Duodenal mucosa (tissue), 2 donors: ENCODE measurements around the gene CHST7.

Source experiments
- H3K27ac ChIP-seq: one replicate; pipeline ENCODE4 v1.7.0; 2013; ENCODE audit warnings: low read depth, low read length
- H3K27me3 ChIP-seq, 2 donors: one replicate each; pipeline ENCODE4 v1.7.0; 2013; ENCODE audit warnings: low read length in 2 of 2, control low read depth in 1 of 2; ENCODE audit not compliant: insufficient read depth in 2 of 2, control insufficient read depth in 1 of 2
- H3K36me3 ChIP-seq, 2 donors: one replicate each; pipeline ENCODE4 v1.7.0; 2013; ENCODE audit warnings: low read length in 2 of 2, control low read depth in 1 of 2; ENCODE audit not compliant: insufficient read depth in 2 of 2, control insufficient read depth in 1 of 2
- H3K4me1 ChIP-seq, 2 donors: one replicate each; pipeline ENCODE4 v1.7.0; 2013; ENCODE audit warnings: low read length in 2 of 2, control low read depth in 1 of 2; ENCODE audit not compliant: insufficient read depth in 2 of 2, control insufficient read depth in 1 of 2
- H3K4me3 ChIP-seq, 2 donors: one replicate each; pipeline ENCODE4 v1.7.0; 2013; ENCODE audit warnings: low read length in 2 of 2, low read depth in 1 of 2
- H3K9ac ChIP-seq, 2 donors: one replicate each; pipeline ENCODE4 v1.7.0; 2013; ENCODE audit warnings: low read length in 2 of 2, low read depth in 1 of 2
- H3K9me3 ChIP-seq, 2 donors: one replicate each; pipeline ENCODE4 v1.7.0; 2013; ENCODE audit warnings: low read length in 2 of 2, control low read depth in 1 of 2; ENCODE audit not compliant: control insufficient read depth in 1 of 2

Gene CHST7

DNA sequence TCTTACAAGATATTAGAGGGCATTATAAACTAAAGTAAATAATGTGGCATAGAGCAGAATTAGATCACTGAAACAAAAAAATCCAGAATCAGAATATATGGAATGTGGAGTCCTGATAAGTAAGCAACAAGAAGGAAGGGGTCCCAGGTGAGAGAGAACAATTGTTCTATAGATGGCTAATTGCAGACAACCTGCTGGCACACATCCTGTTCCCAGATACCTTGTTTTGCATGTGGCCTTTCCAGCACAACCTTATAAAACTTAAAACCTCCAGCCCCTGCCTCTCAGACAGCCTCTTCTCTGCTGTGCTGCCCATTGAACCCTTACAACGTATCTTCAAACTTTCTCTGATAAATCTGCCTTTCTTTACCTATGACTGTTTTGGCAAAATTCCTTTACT lies 23.7 kb upstream of the CHST7 start:
- Histone ChIP-seq H3K9me3 (no peaks in the 10 kb centered on the region), H3K27me3 (no peaks in the 10 kb centered on the region), H3K36me3 (no peaks in the 10 kb centered on the region), H3K9ac (no peak overlapping the region), H3K4me3 (no peak overlapping the region), H3K27ac (no peak overlapping the region), H3K4me1 (peaks cover 10 to 13% of the 10 kb centered on the region in 2 donors)

- Histone ChIP-seq H3K27me3 (no peaks in the 10 kb centered on the region), H3K4me3 (no peak overlapping the region), H3K4me1 (peaks cover 6% of the 10 kb centered on the region in 2 donors), H3K9ac (no peak overlapping the region), H3K9me3 (no peaks in the 10 kb centered on the region), H3K27ac (no peak overlapping the region), H3K36me3 (no peaks in the 10 kb centered on the region)
Measured at GRCh38 chrX:46551494-46552128, 22.0 kb upstream of the CHST7 start.

GRCh38 chrX:46553935-46554334 lies 19.6 kb upstream of the CHST7 start:
- no peak overlapping the region for H3K27ac ChIP-seq

GRCh38 chrX:46554942-46555341 lies 18.6 kb upstream of the CHST7 start:
- Histone ChIP-seq H3K9ac (no peak overlapping the region), H3K36me3 (no peaks in the 10 kb centered on the region), H3K4me3 (no peak overlapping the region), H3K4me1 (no peaks in the 10 kb centered on the region), H3K27me3 (no peaks in the 10 kb centered on the region), H3K9me3 (no peaks in the 10 kb centered on the region), H3K27ac (no peak overlapping the region)

More at GRCh38 chrX:46553935-46554334, 19.6 kb upstream of the CHST7 start:
- no peaks in the 10 kb centered on the region for H3K36me3 ChIP-seq
- no peaks in the 10 kb centered on the region for H3K9me3 ChIP-seq
- no peak overlapping the region for H3K4me3 ChIP-seq
- H3K9ac ChIP-seq = no peak overlapping the region
- H3K4me1 ChIP-seq = no peaks in the 10 kb centered on the region
- no peaks in the 10 kb centered on the region for H3K27me3 ChIP-seq

- Histone ChIP-seq H3K4me3 (no peak overlapping the region), H3K4me1 (no peaks in the 10 kb centered on the region), H3K9ac (no peak overlapping the region), H3K36me3 (no peaks in the 10 kb centered on the region), H3K27ac (no peak overlapping the region), H3K9me3 (no peaks in the 10 kb centered on the region), H3K27me3 (no peaks in the 10 kb centered on the region)
Measured at GRCh38 chrX:46559062-46559461, 14.5 kb upstream of the CHST7 start.

DNA sequence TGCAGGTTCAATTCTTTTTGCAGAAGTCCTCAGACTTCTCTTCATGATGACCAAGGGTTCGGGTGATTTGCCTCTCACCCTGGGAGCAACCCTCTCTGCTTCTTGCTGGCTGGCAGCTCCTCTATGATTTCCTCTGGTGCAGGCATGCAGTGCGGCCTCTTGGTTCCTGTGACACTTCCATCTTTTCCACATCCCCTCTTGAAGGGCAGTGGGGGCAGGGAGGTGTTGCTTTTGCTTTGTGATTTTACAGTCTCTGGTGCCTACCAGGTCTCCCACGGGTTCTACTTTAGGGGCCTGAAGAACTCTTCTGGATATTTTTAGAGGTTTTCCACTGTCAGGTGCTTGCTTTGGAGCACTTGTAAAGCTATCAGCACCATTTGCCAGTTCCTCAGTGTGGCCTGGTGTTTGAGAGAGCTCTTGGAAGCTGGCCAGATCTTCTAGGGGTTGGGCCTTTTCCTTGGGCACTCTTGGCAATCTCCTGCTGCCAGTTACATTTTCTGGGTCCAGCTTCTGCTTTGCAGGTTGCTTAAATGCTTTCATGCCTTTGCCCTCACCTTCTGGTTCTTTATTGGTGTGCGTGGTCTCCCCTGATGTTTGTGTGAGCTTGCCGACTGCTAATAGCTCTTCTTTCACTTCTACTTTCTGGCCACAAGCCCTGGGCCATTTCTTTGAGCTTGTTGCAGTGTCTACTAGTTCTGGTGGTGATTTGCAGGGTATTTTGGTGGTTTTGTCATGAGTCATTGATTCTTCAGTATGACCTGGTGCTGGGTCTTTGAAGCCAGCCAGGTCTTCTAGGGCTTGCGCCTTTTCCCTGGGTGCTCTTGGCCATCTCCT lies 11.5 kb upstream of the CHST7 start:
- no peak overlapping the region for H3K9ac ChIP-seq
- no peak overlapping the region for H3K4me3 ChIP-seq
- H3K4me1 ChIP-seq = no peaks in the 10 kb centered on the region
- no peaks in the 10 kb centered on the region for H3K9me3 ChIP-seq
- no peaks in the 10 kb centered on the region for H3K36me3 ChIP-seq
- no peaks in the 10 kb centered on the region for H3K27me3 ChIP-seq
- H3K27ac ChIP-seq = no peak overlapping the region

GRCh38 chrX:46567388-46567787 lies 6.2 kb upstream of the CHST7 start:
- H3K27ac ChIP-seq = no peak overlapping the region
- H3K4me1 ChIP-seq = no peaks in the 10 kb centered on the region
- H3K9ac ChIP-seq = no peak overlapping the region
- H3K4me3 ChIP-seq = no peak overlapping the region
- no peaks in the 10 kb centered on the region for H3K9me3 ChIP-seq
- H3K27me3 ChIP-seq = no peaks in the 10 kb centered on the region
- H3K36me3 ChIP-seq = no peaks in the 10 kb centered on the region

GRCh38 chrX:46569621-46570020 lies 3.9 kb upstream of the CHST7 start:
- peaks cover 0 to 3% of the 10 kb centered on the region in 2 donors for H3K4me1 ChIP-seq
- H3K9ac ChIP-seq = no peak overlapping the region
- H3K36me3 ChIP-seq = no peaks in the 10 kb centered on the region
- H3K27ac ChIP-seq = no peak overlapping the region
- H3K9me3 ChIP-seq = no peaks in the 10 kb centered on the region
- no peaks in the 10 kb centered on the region for H3K27me3 ChIP-seq
- no peak overlapping the region for H3K4me3 ChIP-seq

DNA sequence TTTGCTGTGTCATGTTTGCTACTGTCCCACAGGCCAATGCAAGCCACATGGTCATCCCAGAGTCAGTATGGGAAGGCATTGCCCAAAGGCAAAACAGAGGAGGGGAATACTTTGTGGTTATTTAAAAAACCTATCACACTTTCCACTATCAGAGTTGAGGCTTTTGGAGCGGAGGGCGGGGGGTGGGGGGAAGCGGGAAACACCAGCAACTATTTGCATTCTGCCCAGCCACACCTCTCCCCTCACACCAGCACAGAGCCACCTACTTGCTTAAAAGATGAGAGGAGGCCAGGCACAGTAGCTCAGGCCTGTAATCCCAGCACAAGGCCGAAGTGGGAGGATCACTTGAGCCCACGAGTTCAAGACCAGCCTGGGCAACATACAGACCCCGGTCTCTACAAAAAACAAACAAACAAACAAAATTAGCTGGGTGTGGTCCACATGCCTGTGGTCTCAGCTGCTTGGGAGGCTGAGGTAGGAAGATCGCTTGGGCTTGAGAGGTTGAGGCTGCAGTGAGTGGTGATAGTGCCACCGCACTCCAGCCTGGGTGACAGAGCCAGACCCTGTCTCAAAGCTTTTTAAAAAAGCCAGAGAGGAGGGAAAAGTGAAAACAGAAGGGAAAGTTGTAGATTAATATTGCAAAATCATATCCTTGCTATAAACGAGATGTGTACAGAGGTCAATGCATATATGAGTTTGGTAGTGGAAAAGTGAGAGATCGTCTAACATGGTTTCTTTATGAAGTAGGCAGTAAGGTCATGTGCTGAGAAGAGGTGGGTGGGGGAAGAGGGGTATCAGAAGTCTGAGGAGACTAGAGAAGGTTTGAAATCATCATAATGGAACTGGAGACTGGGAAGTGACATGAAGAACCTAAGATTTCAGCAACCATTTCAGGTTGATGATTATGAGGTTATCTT lies 1.9 kb upstream of the CHST7 start:
- no peak overlapping the region for H3K4me3 ChIP-seq
- peaks cover 0 to 4% of the 10 kb centered on the region in 2 donors for H3K4me1 ChIP-seq
- H3K9me3 ChIP-seq = no peaks in the 10 kb centered on the region
- H3K9ac ChIP-seq = no peak overlapping the region
- H3K27ac ChIP-seq = no peak overlapping the region
- H3K27me3 ChIP-seq = no peaks in the 10 kb centered on the region
- H3K36me3 ChIP-seq = no peaks in the 10 kb centered on the region
